HepG2 (cell line): ENCODE measurements around the gene OSTF1. TPM values are rescaled to one million over a fixed set of nuclear protein-coding genes. Genes with fewer than 3 reads are reported as not detected.

Experiments
- ATAC-seq: fragments of 200-7000 bp; cut with Tn5 transposase; 3 replicates; pipeline ENCODE4 v1.9.1; 2020; ENCODE audit warnings: mild to moderate bottlenecking, moderate library complexity
- BruUV-seq: library from RNA; stranded (reverse); fragments of 400-500 nt; replicated peaks from 2 replicates; lab custom pipeline; 2021; lab: Mats Ljungman, UMichigan
- CTCF ChIA-PET: fragments of 300-600 bp; formaldehyde crosslinking; extraction: SDS; loops from one replicate; lab custom pipeline; 2021; ENCODE audit warnings: low total read pairs, inconsistent platforms, low intra/inter-chr PET ratio; lab: Yijun Ruan, JAX
- POLR2A ChIA-PET: fragments of 350-600 bp; sonication (Branson Sonifier 250); formaldehyde crosslinking; loops from one replicate; lab custom pipeline; 2020; ENCODE audit warnings: antibody characterized with exemption, inconsistent platforms; lab: Yijun Ruan, JAX
- DNase-seq: peaks from one replicate; pipeline ENCODE4 v3.0.0-alpha.2; 2015; ENCODE audit warnings: low spot score
- FAIRE-seq: peaks from 3 replicates; lab custom pipeline; 2011; peaks lifted over from hg19 to GRCh38; lab: Jason Lieb, UNC
- H2AFZ ChIP-seq: one replicate; pipeline ENCODE4 v1.6.1; 2011; ENCODE audit warnings: low read length, inconsistent platforms
- H3K27ac ChIP-seq: fragments of 300-600 bp; 3 replicates; pipeline ENCODE4 v1.8.0; 2011; ENCODE audit warnings: mixed run types, mild to moderate bottlenecking, mixed read lengths, low read length, inconsistent platforms; ENCODE audit not compliant: insufficient read depth; ENCODE audit errors: extremely low read length
- H3K27me3 ChIP-seq, 2 experiments: fragments of 200-600 bp in 1 of 2; 2 replicates in 1 of 2; 3 replicates in 1 of 2; pipeline versions ENCODE4 v1.6.0 to v1.8.0; 2011; ENCODE audit warnings: low read length in 2 of 2, mild to moderate bottlenecking in 2 of 2, moderate library complexity in 2 of 2, inconsistent platforms in 1 of 2; ENCODE audit not compliant: insufficient read depth in 2 of 2, control insufficient read depth in 1 of 2
- H3K36me3 ChIP-seq, 2 experiments: fragments of 200-600 bp in 1 of 2; replicated peaks in 1 of 2; 2 replicates in 1 of 2; 3 replicates in 1 of 2; pipeline versions ENCODE4 v1.5.1 to v1.8.0; 2011; ENCODE audit warnings: low read length in 2 of 2, inconsistent platforms in 1 of 2; ENCODE audit not compliant: insufficient read depth in 2 of 2, control insufficient read depth in 1 of 2
- H3K4me1 ChIP-seq: 2 replicates; pipeline ENCODE4 v1.5.1; 2012; ENCODE audit warnings: low read length, inconsistent platforms; ENCODE audit not compliant: insufficient read depth
- H3K4me2 ChIP-seq: 2 replicates; pipeline ENCODE4 v1.6.0; 2011; ENCODE audit warnings: low read depth, low read length, inconsistent platforms
- H3K4me3 ChIP-seq, 3 experiments: fragments of 200-600 bp in 1 of 3; sonication (generic), shearing (Covaris generic) in 1 of 3; replicated peaks in 1 of 3; 2 replicates each; pipeline ENCODE4 v1.5.1; 2011 to 2016; ENCODE audit warnings: low read length in 3 of 3, inconsistent platforms in 2 of 3, low read depth in 2 of 3, mild to moderate bottlenecking in 2 of 3, control low read depth in 1 of 3, mixed read lengths in 1 of 3; ENCODE audit not compliant: insufficient read depth in 1 of 3
- H3K79me2 ChIP-seq: one replicate; pipeline ENCODE4 v1.6.1; 2011; ENCODE audit warnings: low read length, inconsistent platforms; ENCODE audit not compliant: insufficient read depth
- H3K9ac ChIP-seq: 2 replicates; pipeline ENCODE4 v1.6.0; 2011; ENCODE audit warnings: mild to moderate bottlenecking, low read depth, low read length, inconsistent platforms; ENCODE audit not compliant: insufficient read depth
- H3K9me3 ChIP-seq: 2 replicates; pipeline ENCODE4 v1.5.1; 2012; ENCODE audit warnings: mild to moderate bottlenecking, low read length
- H4K20me1 ChIP-seq: 2 replicates; pipeline ENCODE4 v1.6.0; 2011; ENCODE audit warnings: inconsistent platforms, mild to moderate bottlenecking, low read length, moderate library complexity; ENCODE audit not compliant: insufficient read depth
- DMAP1 ChIP-seq: IDR thresholded peaks from 2 replicates; pipeline ENCODE4 v1.6.1; 2016
- FOXA1 ChIP-seq, 2 experiments: fragments of 450-650 bp in 1 of 2; sonication (generic) in 1 of 2; formaldehyde crosslinking in 1 of 2; IDR thresholded peaks; 2 replicates each; pipeline versions ENCODE4 v1.4.0 to v1.6.1; 2016 to 2020; ENCODE audit warnings: missing genetic modification reagents in 1 of 2
- FOXC1 ChIP-seq: sonication (generic); formaldehyde crosslinking; IDR thresholded peaks from 2 replicates; pipeline ENCODE4 v1.8.0; 2022; ENCODE audit warnings: mild to moderate bottlenecking, missing genetic modification reagents, borderline replicate concordance
- FOXK2 ChIP-seq: fragments of 450-650 bp; IDR thresholded peaks from 2 replicates; pipeline ENCODE4 v1.6.1; 2016
- GTF3A ChIP-seq: sonication (generic); formaldehyde crosslinking; conservative IDR thresholded peaks from 2 replicates; pipeline ENCODE4 v1.4.0; 2020; ENCODE audit warnings: mild to moderate bottlenecking, missing genetic modification reagents
- KLF12 ChIP-seq: sonication (generic); formaldehyde crosslinking; IDR thresholded peaks from 2 replicates; pipeline ENCODE4 v1.4.0; 2020; ENCODE audit warnings: missing genetic modification reagents, borderline replicate concordance
- MAZ ChIP-seq, 2 experiments: sonication (generic) in 1 of 2; formaldehyde crosslinking in 1 of 2; IDR thresholded peaks; 2 replicates each; pipeline versions ENCODE4 v1.5.0 to v1.6.1; 2012 to 2020; ENCODE audit warnings: low read depth in 2 of 2, mild to moderate bottlenecking in 2 of 2, borderline replicate concordance in 1 of 2, improper control_type of control experiment in 1 of 2, low read length in 1 of 2, missing genetic modification reagents in 1 of 2, moderate library complexity in 1 of 2
- MEIS2 ChIP-seq: sonication (generic); formaldehyde crosslinking; IDR thresholded peaks from 2 replicates; pipeline ENCODE4 v1.9.0; 2021; ENCODE audit warnings: mild to moderate bottlenecking, missing genetic modification reagents
- MYC ChIP-seq: sonication (generic); formaldehyde crosslinking; IDR thresholded peaks from 2 replicates; pipeline ENCODE4 v1.9.0; 2021; ENCODE audit warnings: missing genetic modification reagents, borderline replicate concordance
- NCOR1 ChIP-seq: fragments of 200-600 bp; sonication (generic); IDR thresholded peaks from 2 replicates; pipeline ENCODE4 v1.7.0; 2017; ENCODE audit warnings: antibody characterized with exemption, low read length, borderline replicate concordance
- NR2F1 ChIP-seq, 2 experiments: fragments of 450-650 bp in 1 of 2; formaldehyde crosslinking in 1 of 2; IDR thresholded peaks; 2 replicates each; pipeline versions ENCODE4 v1.5.0 to v1.6.1; 2016 to 2020; ENCODE audit warnings: mild to moderate bottlenecking in 1 of 2, missing compliant biosample characterization in 1 of 2, missing genetic modification reagents in 1 of 2, moderate library complexity in 1 of 2
- PCBP1 ChIP-seq: fragments of 200-400 bp; formaldehyde crosslinking; IDR thresholded peaks from 2 replicates; pipeline ENCODE4 v1.6.1; 2017; ENCODE audit warnings: mild to moderate bottlenecking, low read depth, low read length, borderline replicate concordance
- REL ChIP-seq: sonication (generic); formaldehyde crosslinking; conservative IDR thresholded peaks from 2 replicates; pipeline ENCODE4 v1.8.0; 2022; ENCODE audit warnings: mild to moderate bottlenecking, missing genetic modification reagents, moderate library complexity
- ZMAT3 ChIP-seq: sonication (generic); formaldehyde crosslinking; conservative IDR thresholded peaks from 2 replicates; pipeline ENCODE4 v1.7.0; 2021; ENCODE audit warnings: missing genetic modification reagents
- ZNF430 ChIP-seq: sonication (generic); formaldehyde crosslinking; IDR thresholded peaks from 2 replicates; pipeline ENCODE4 v1.9.0; 2021; ENCODE audit warnings: mild to moderate bottlenecking, missing genetic modification reagents
- WGBS: methylation state at CpG from one replicate; pipeline ENCODE4 v1.1.6; 2017; ENCODE audit warnings: low lambda C conversion rate; 5-methylcytosine and 5-hydroxymethylcytosine counted together
- in situ Hi-C: cut with HindIII; loops from 2 replicates; pipeline ENCODE4 v1.10.0; 2017; ENCODE audit warnings: low pct_unique_long_range_greater_than_20kb; ENCODE audit not compliant: extremely low pct_ligation_motif_present
- intact Hi-C: fragments of 100-400 bp; cut with micrococcal nuclease; formaldehyde crosslinking; loops from one replicate; pipeline ENCODE4 v1.10.0; 2022; ENCODE audit not compliant: unreplicated experiment
- polyA plus RNA-seq, 8 experiments: library from polyadenylated mRNA; depleted of rRNA in 3 of 8; stranded (reverse) in 7 of 8; unstranded in 1 of 8; fragments of >200 nt; fragmentation: Illumina TruSeq in 4 of 8; extraction: Trizol in 4 of 8; gene quantifications; 2 replicates each; pipeline versions ENCODE4 v1.2.1 to v1.2.3, GENCODE V29; 2011 to 2016; ENCODE audit warnings: low read depth in 4 of 8, missing spikeins in 1 of 8, mixed read lengths in 1 of 8; ENCODE audit not compliant: insufficient read depth in 1 of 8
- total RNA-seq, 5 experiments: library from RNA; depleted of rRNA; stranded (reverse); fragments of >200 nt; fragmentation: Illumina TruSeq; extraction: Trizol; gene quantifications; 2 replicates each; pipeline ENCODE4 v1.2.3, GENCODE V29; 2016; ENCODE audit warnings: low read depth in 1 of 5
- TF ChIP-seq, protein P1 (sequence below): sonication (generic); formaldehyde crosslinking; IDR thresholded peaks from 2 replicates; pipeline ENCODE4 v1.5.1; 2020; ENCODE audit warnings: mild to moderate bottlenecking, missing genetic modification reagents, moderate library complexity
- TF ChIP-seq, protein P2 (sequence below): IDR thresholded peaks from 2 replicates; pipeline ENCODE4 v1.6.1; 2012; ENCODE audit warnings: inconsistent platforms
- TF ChIP-seq, protein P3 (sequence below): sonication (generic); formaldehyde crosslinking; conservative IDR thresholded peaks from 2 replicates; pipeline ENCODE4 v1.8.0; 2022; ENCODE audit warnings: missing genetic modification reagents
- TF ChIP-seq, protein P4 (sequence below): IDR thresholded peaks from 2 replicates; pipeline ENCODE4 v1.4.0; 2020; ENCODE audit warnings: mild to moderate bottlenecking, missing genetic modification reagents

The OSTF1 gene
- total and polyA plus RNA-seq, 2 of the 13 experiments (the other 11 are each of a cell fraction or from before 2014, with no cell fraction given) = 16.8 to 39.0 TPM

DNA sequence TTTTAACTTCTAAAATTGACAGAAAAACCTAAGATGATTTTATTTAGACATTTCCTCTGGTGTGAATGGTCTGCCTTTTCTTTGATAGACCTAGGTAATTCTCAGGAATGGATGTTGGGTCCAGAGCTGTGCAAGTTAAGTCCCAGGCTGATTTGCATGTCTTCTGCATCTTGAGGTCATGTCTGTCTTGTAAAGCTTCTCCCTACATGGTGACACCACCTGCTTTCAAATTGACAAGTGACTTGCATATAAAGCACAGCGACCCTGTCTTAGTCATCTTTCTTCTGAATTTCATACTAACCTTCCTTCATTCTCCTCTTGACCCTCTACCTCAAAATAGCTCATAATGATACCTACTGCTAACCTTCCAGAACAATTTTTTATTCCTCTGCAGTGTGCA is 29.2 kb downstream of the OSTF1 start:
- no peak for DNase-seq
- in situ Hi-C loops = no loop called here
- no peak for FAIRE-seq
- ChIA-PET POLR2A (no interaction called here), CTCF (no interaction called here)
- no peak for ATAC-seq
- Histone ChIP-seq H3K27me3 (no peaks in the 10 kb centered on the region), H3K9me3 (no peaks in the 10 kb centered on the region), H4K20me1 (no peaks in the 10 kb centered on the region), H3K4me2 (no peak overlapping the region), H3K79me2 (no peaks in the 10 kb centered on the region), H3K9ac (no peak overlapping the region), H2AFZ (no peak overlapping the region), H3K27ac (no peak overlapping the region), H3K4me1 (no peaks in the 10 kb centered on the region), H3K4me3 (no peak overlapping the region), H3K36me3 (peaks cover 3 to 6% of the 10 kb centered on the region in 2 experiments; a peak in 1 of 5 replicates)
- 100% methylated on average over 1 of the region's 1 CpG for WGBS
- intact Hi-C loops = no loop called here
- no TSS peak for BruUV-seq
- no peak for TF ChIP-seq ZMAT3 (CRISPR knock-in tag)
- TF ChIP-seq MYC (CRISPR knock-in tag) = no peak
- TF ChIP-seq ZNF430 (CRISPR knock-in tag) = no peak
- TF ChIP-seq, protein P1, sequence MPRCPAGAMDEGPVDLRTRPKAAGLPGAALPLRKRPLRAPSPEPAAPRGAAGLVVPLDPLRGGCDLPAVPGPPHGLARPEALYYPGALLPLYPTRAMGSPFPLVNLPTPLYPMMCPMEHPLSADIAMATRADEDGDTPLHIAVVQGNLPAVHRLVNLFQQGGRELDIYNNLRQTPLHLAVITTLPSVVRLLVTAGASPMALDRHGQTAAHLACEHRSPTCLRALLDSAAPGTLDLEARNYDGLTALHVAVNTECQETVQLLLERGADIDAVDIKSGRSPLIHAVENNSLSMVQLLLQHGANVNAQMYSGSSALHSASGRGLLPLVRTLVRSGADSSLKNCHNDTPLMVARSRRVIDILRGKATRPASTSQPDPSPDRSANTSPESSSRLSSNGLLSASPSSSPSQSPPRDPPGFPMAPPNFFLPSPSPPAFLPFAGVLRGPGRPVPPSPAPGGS = no peak
- TF ChIP-seq GTF3A = no peak
- no peak for TF ChIP-seq NR2F1 (CRISPR knock-in tag; IDR thresholded peaks at IDR 0.05)
- TF ChIP-seq FOXC1 (CRISPR knock-in tag) = no peak
- TF ChIP-seq FOXA1 (IDR thresholded peaks at IDR 0.05) = no peak
- TF ChIP-seq FOXA1 (CRISPR knock-in tag; IDR thresholded peaks at IDR 0.05) = no peak
- TF ChIP-seq, protein P2, sequence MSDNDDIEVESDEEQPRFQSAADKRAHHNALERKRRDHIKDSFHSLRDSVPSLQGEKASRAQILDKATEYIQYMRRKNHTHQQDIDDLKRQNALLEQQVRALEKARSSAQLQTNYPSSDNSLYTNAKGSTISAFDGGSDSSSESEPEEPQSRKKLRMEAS = no peak
- no peak for TF ChIP-seq KLF12 (CRISPR knock-in tag)
- no peak for TF ChIP-seq FOXK2
- TF ChIP-seq REL = no peak
- no peak for TF ChIP-seq PCBP1
- no peak for TF ChIP-seq MEIS2 (CRISPR knock-in tag)
- no peak for TF ChIP-seq DMAP1 (CRISPR knock-in tag)
- TF ChIP-seq, protein P3, sequence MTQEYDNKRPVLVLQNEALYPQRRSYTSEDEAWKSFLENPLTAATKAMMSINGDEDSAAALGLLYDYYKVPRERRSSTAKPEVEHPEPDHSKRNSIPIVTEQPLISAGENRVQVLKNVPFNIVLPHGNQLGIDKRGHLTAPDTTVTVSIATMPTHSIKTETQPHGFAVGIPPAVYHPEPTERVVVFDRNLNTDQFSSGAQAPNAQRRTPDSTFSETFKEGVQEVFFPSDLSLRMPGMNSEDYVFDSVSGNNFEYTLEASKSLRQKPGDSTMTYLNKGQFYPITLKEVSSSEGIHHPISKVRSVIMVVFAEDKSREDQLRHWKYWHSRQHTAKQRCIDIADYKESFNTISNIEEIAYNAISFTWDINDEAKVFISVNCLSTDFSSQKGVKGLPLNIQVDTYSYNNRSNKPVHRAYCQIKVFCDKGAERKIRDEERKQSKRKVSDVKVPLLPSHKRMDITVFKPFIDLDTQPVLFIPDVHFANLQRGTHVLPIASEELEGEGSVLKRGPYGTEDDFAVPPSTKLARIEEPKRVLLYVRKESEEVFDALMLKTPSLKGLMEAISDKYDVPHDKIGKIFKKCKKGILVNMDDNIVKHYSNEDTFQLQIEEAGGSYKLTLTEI (CRISPR knock-in tag) = no peak
- no peak for TF ChIP-seq NCOR1
- TF ChIP-seq MAZ (IDR thresholded peaks at IDR 0.05; ENCODE audit: borderline replicate concordance, low read depth, low read length) = no peak
- TF ChIP-seq MAZ (CRISPR knock-in tag; IDR thresholded peaks at IDR 0.05; ENCODE audit: low read depth) = no peak
- TF ChIP-seq, protein P4, sequence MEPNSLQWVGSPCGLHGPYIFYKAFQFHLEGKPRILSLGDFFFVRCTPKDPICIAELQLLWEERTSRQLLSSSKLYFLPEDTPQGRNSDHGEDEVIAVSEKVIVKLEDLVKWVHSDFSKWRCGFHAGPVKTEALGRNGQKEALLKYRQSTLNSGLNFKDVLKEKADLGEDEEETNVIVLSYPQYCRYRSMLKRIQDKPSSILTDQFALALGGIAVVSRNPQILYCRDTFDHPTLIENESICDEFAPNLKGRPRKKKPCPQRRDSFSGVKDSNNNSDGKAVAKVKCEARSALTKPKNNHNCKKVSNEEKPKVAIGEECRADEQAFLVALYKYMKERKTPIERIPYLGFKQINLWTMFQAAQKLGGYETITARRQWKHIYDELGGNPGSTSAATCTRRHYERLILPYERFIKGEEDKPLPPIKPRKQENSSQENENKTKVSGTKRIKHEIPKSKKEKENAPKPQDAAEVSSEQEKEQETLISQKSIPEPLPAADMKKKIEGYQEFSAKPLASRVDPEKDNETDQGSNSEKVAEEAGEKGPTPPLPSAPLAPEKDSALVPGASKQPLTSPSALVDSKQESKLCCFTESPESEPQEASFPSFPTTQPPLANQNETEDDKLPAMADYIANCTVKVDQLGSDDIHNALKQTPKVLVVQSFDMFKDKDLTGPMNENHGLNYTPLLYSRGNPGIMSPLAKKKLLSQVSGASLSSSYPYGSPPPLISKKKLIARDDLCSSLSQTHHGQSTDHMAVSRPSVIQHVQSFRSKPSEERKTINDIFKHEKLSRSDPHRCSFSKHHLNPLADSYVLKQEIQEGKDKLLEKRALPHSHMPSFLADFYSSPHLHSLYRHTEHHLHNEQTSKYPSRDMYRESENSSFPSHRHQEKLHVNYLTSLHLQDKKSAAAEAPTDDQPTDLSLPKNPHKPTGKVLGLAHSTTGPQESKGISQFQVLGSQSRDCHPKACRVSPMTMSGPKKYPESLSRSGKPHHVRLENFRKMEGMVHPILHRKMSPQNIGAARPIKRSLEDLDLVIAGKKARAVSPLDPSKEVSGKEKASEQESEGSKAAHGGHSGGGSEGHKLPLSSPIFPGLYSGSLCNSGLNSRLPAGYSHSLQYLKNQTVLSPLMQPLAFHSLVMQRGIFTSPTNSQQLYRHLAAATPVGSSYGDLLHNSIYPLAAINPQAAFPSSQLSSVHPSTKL (CRISPR knock-in tag) = no peak
